Calu3 (cell line): ENCODE data around the gene CIAO1. TPM values are rescaled to one million over a fixed set of nuclear protein-coding genes. Genes with fewer than 3 reads are reported as not detected.

Source experiments
- BruUV-seq: library from RNA; stranded (reverse); fragments of 400-500 nt; replicated peaks from 2 replicates; lab custom pipeline; 2021; lab: Mats Ljungman, UMichigan
- CTCF ChIA-PET: fragments of 300-600 bp; sonication (Branson Sonifier 250); formaldehyde crosslinking; loops from one replicate; lab custom pipeline; 2022; ENCODE audit warnings: antibody characterized with exemption; lab: Charles Lee
- DNase-seq: peaks from one replicate; pipeline ENCODE4 v3.0.0; 2022
- H3K27ac Mint-ChIP-seq: one replicate; pipeline ENCODE4 v1.8.0; 2022; ENCODE audit warnings: mixed read lengths; ENCODE audit not compliant: unreplicated experiment
- H3K27me3 Mint-ChIP-seq: one replicate; pipeline ENCODE4 v1.8.0; 2022; ENCODE audit warnings: mixed read lengths; ENCODE audit not compliant: unreplicated experiment
- H3K36me3 Mint-ChIP-seq: one replicate; pipeline ENCODE4 v1.8.0; 2022; ENCODE audit warnings: mild to moderate bottlenecking, moderate library complexity, mixed read lengths; ENCODE audit not compliant: insufficient read depth, unreplicated experiment
- H3K4me1 Mint-ChIP-seq: one replicate; pipeline ENCODE4 v1.8.0; 2022; ENCODE audit warnings: mild to moderate bottlenecking, low read depth, mixed read lengths; ENCODE audit not compliant: unreplicated experiment
- H3K4me3 Mint-ChIP-seq: one replicate; pipeline ENCODE4 v1.8.0; 2022; ENCODE audit warnings: mild to moderate bottlenecking, low read depth, moderate library complexity, mixed read lengths; ENCODE audit not compliant: unreplicated experiment
- H3K9me3 Mint-ChIP-seq: one replicate; pipeline ENCODE4 v1.8.0; 2022; ENCODE audit warnings: low read depth, mixed read lengths; ENCODE audit not compliant: unreplicated experiment
- intact Hi-C: fragments of 100-400 bp; cut with micrococcal nuclease; formaldehyde crosslinking; loops from one replicate; pipeline ENCODE4 v1.10.0; 2022; ENCODE audit not compliant: unreplicated experiment
- total RNA-seq: library from RNA; stranded (reverse); gene quantifications from 2 replicates; pipeline ENCODE4 v1.2.3, GENCODE V29; 2022
- TF ChIP-seq, protein P1 (sequence below): fragments of 200-600 bp; IDR thresholded peaks from one replicate; pipeline ENCODE4 v1.8.0; 2022; ENCODE audit warnings: antibody characterized with exemption; ENCODE audit not compliant: unreplicated experiment

CIAO1 gene
- total RNA-seq, 1 experiment from 2014 or later: 75.7 TPM

DNA sequence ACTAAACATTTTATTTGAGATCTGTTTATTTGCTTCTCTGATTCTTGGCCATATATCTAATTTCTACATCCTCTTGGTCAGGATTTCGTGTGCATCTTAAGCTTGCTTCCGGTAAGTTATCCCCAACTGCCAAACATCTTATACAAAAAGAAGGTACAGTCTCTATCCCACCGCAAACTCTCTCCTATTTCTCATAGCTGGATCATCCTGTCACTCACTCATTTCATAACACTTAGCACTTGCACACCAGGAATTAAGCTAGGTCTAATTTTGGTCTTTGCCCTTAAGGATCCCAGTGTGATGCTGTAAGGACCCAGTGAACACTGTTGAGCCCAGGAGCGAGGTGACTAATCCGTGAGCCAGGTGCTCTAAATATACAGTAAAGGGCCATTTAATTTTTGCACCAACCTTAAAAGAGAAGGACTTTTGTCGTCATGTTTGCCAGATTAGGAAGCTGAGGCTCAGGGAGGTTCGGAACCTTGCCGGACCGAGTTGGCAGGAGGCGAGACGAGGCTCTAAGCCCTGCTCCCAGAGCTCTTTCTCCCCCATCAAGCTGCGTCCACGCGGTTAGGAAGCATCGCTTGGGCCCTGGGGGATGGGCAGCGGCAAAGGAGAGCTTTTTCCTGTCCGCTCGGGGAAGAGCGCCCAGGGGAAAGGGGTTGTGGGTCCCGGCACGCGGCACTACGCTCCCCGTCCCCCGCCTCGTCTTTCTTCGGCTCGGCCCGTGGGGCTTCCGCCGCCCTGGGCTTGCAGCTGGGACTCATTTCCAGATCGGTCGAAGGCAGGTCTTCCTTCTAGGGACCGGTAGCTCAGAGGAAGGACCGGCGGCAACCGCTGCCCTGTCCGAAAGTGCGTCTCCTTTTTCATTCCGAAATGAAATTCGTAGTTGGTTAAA lies 55.0 kb downstream of the CIAO1 start:
- TF ChIP-seq, protein P1, sequence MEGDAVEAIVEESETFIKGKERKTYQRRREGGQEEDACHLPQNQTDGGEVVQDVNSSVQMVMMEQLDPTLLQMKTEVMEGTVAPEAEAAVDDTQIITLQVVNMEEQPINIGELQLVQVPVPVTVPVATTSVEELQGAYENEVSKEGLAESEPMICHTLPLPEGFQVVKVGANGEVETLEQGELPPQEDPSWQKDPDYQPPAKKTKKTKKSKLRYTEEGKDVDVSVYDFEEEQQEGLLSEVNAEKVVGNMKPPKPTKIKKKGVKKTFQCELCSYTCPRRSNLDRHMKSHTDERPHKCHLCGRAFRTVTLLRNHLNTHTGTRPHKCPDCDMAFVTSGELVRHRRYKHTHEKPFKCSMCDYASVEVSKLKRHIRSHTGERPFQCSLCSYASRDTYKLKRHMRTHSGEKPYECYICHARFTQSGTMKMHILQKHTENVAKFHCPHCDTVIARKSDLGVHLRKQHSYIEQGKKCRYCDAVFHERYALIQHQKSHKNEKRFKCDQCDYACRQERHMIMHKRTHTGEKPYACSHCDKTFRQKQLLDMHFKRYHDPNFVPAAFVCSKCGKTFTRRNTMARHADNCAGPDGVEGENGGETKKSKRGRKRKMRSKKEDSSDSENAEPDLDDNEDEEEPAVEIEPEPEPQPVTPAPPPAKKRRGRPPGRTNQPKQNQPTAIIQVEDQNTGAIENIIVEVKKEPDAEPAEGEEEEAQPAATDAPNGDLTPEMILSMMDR: no peak
- intact Hi-C loops: no loop called here
- Mint-ChIP-seq H3K27me3 (peaks cover 50% of the 10 kb centered on the region), H3K4me1 (no peaks in the 10 kb centered on the region), H3K36me3 (peaks cover 23% of the 10 kb centered on the region), H3K9me3 (no peaks in the 10 kb centered on the region), H3K27ac (no peak overlapping the region), H3K4me3 (peak overlapping the region; percentile 78)
- no TSS peak for BruUV-seq
- peak; percentile 15 for DNase-seq
- CTCF ChIA-PET: interaction anchor here (0.5 to 1.6 kb wide), 7 partner anchors 15 to 328 kb away, joined by 3 to 6 read pairs (median 4); partner anchors contain the start of gene NCAPH

Other genes with a start within 250 kb of the CIAO1 start
- not detected in 2 replicates for gene GPAT2, start 231.3 kb upstream of the CIAO1 start, total RNA-seq
- gene ADRA2B, start 149.7 kb upstream of the CIAO1 start, total RNA-seq: 0.22 TPM in 1 of 2 replicates, not detected in the other
- not detected in 2 replicates for gene ASTL, start 127.7 kb upstream of the CIAO1 start, total RNA-seq
- 4.1 and 5.9 TPM in 2 replicates for gene DUSP2, start 120.8 kb upstream of the CIAO1 start, total RNA-seq
- gene STARD7, start 57.4 kb upstream of the CIAO1 start, total RNA-seq: 119 and 123 TPM in 2 replicates
- 50.7 and 53.2 TPM in 2 replicates for gene TMEM127, start 228 bp upstream of the CIAO1 start, total RNA-seq
- 140 and 143 TPM in 2 replicates for gene SNRNP200, start 39.3 kb downstream of the CIAO1 start, total RNA-seq
- gene ITPRIPL1, start 59.1 kb downstream of the CIAO1 start, total RNA-seq: 1.2 and 1.7 TPM in 2 replicates
- gene NCAPH, start 69.5 kb downstream of the CIAO1 start, total RNA-seq: 39.7 and 47.3 TPM in 2 replicates
- gene NEURL3, start 239.1 kb downstream of the CIAO1 start, total RNA-seq: 18.5 and 19.7 TPM in 2 replicates